Stomach smooth muscle (tissue), 2 donors: Measurements from ENCODE around the gene SEL1L3.

Experiments
- H3K27ac ChIP-seq: one replicate; pipeline ENCODE4 v1.7.0; 2013; ENCODE audit warnings: mild to moderate bottlenecking, low read length, inconsistent platforms
- H3K27me3 ChIP-seq, 2 donors: one replicate each; pipeline ENCODE4 v1.7.0; 2013; ENCODE audit warnings: low read length in 2 of 2; ENCODE audit not compliant: insufficient read depth in 2 of 2, control insufficient read depth in 1 of 2
- H3K36me3 ChIP-seq, 2 donors: one replicate each; pipeline ENCODE4 v1.7.0; 2013; ENCODE audit warnings: low read length in 2 of 2; ENCODE audit not compliant: control insufficient read depth in 2 of 2, insufficient read depth in 2 of 2
- H3K4me1 ChIP-seq: one replicate; pipeline ENCODE4 v1.7.0; 2013; ENCODE audit warnings: low read length; ENCODE audit not compliant: control insufficient read depth, insufficient read depth
- H3K4me3 ChIP-seq, 2 donors: one replicate each; pipeline ENCODE4 v1.7.0; 2013; ENCODE audit warnings: low read length in 2 of 2
- H3K9ac ChIP-seq, 2 donors: one replicate each; pipeline ENCODE4 v1.7.0; 2013; ENCODE audit warnings: low read length in 2 of 2, mild to moderate bottlenecking in 1 of 2
- H3K9me3 ChIP-seq, 2 donors: one replicate each; pipeline ENCODE4 v1.7.0; 2013; ENCODE audit warnings: low read length in 2 of 2; ENCODE audit not compliant: control insufficient read depth in 2 of 2
- donor health status: healthy.
- donor health status: Pancreatic carcinoma.

Gene SEL1L3

GRCh38 chr4:25863347-25863784, 578 bp upstream of the SEL1L3 start:
- Histone ChIP-seq H3K9ac (no peak overlapping the region), H3K27me3 (peaks cover 9 to 32% of the 10 kb centered on the region in 2 donors), H3K4me3 (peak overlapping the region; percentile 22 to 59), H3K27ac (no peak overlapping the region), H3K36me3 (no peaks in the 10 kb centered on the region), H3K9me3 (no peaks in the 10 kb centered on the region), H3K4me1 (peaks cover 4% of the 10 kb centered on the region)

- H3K27me3 ChIP-seq: peaks cover 14 to 32% of the 10 kb centered on the region in 2 donors
- peaks cover 4% of the 10 kb centered on the region for H3K4me1 ChIP-seq
- peak overlapping the region in 1 of 2 donors; percentile 39 for H3K9ac ChIP-seq
- H3K36me3 ChIP-seq: no peaks in the 10 kb centered on the region
- H3K4me3 ChIP-seq: peak overlapping the region; percentile 66 to 68
- H3K9me3 ChIP-seq: no peaks in the 10 kb centered on the region
- no peak overlapping the region for H3K27ac ChIP-seq
These were observed 807 bp downstream of the SEL1L3 start for GRCh38 chr4:25861951-25862410.

- Histone ChIP-seq H3K27ac (no peak overlapping the region), H3K4me3 (peak overlapping the region; percentile 66 to 68), H3K9me3 (no peaks in the 10 kb centered on the region), H3K4me1 (peaks cover 4% of the 10 kb centered on the region), H3K36me3 (no peaks in the 10 kb centered on the region), H3K27me3 (peaks cover 14 to 32% of the 10 kb centered on the region in 2 donors), H3K9ac (peak overlapping the region in 1 of 2 donors; percentile 39)
These were observed 1.4 kb downstream of the SEL1L3 start for GRCh38 chr4:25861280-25861950.

- Histone ChIP-seq H3K4me3 (no peak overlapping the region), H3K27ac (no peak overlapping the region), H3K27me3 (peaks cover 14 to 32% of the 10 kb centered on the region in 2 donors), H3K36me3 (no peaks in the 10 kb centered on the region), H3K9me3 (no peaks in the 10 kb centered on the region), H3K9ac (no peak overlapping the region), H3K4me1 (peaks cover 4% of the 10 kb centered on the region)
These were observed 2.1 kb downstream of the SEL1L3 start for GRCh38 chr4:25860586-25861279.

- H3K27me3 ChIP-seq: peaks cover 14 to 32% of the 10 kb centered on the region in 2 donors
- no peaks in the 10 kb centered on the region for H3K36me3 ChIP-seq
- H3K9me3 ChIP-seq: no peaks in the 10 kb centered on the region
- H3K4me3 ChIP-seq: no peak overlapping the region
- H3K27ac ChIP-seq: no peak overlapping the region
- H3K4me1 ChIP-seq: peaks cover 4% of the 10 kb centered on the region
- no peak overlapping the region for H3K9ac ChIP-seq
These were observed 3.2 kb downstream of the SEL1L3 start for GRCh38 chr4:25859429-25860148.

- Histone ChIP-seq H3K36me3 (no peaks in the 10 kb centered on the region), H3K27me3 (peaks cover 14 to 32% of the 10 kb centered on the region in 2 donors), H3K9ac (no peak overlapping the region), H3K4me1 (peaks cover 4% of the 10 kb centered on the region), H3K27ac (no peak overlapping the region), H3K4me3 (no peak overlapping the region), H3K9me3 (no peaks in the 10 kb centered on the region)
These were observed 4.9 kb downstream of the SEL1L3 start for GRCh38 chr4:25857851-25858400.

GRCh38 chr4:25857403-25857802, 5.4 kb downstream of the SEL1L3 start:
- peaks cover 14 to 32% of the 10 kb centered on the region in 2 donors for H3K27me3 ChIP-seq
- no peak overlapping the region for H3K4me3 ChIP-seq
- H3K9me3 ChIP-seq: no peaks in the 10 kb centered on the region
- H3K27ac ChIP-seq: no peak overlapping the region
- H3K9ac ChIP-seq: no peak overlapping the region
- peaks cover 4% of the 10 kb centered on the region for H3K4me1 ChIP-seq
- H3K36me3 ChIP-seq: no peaks in the 10 kb centered on the region

- H3K9me3 ChIP-seq: no peaks in the 10 kb centered on the region
- H3K4me1 ChIP-seq: peaks cover under 1% of the 10 kb centered on the region
- no peak overlapping the region for H3K4me3 ChIP-seq
- peaks cover 12 to 25% of the 10 kb centered on the region in 2 donors for H3K27me3 ChIP-seq
- no peak overlapping the region for H3K9ac ChIP-seq
- no peak overlapping the region for H3K27ac ChIP-seq
- no peaks in the 10 kb centered on the region for H3K36me3 ChIP-seq
These were observed 6.0 kb downstream of the SEL1L3 start for GRCh38 chr4:25856756-25857155.

GRCh38 chr4:25852103-25852502, 10.7 kb downstream of the SEL1L3 start:
- no peaks in the 10 kb centered on the region for H3K4me1 ChIP-seq
- H3K27me3 ChIP-seq: no peaks in the 10 kb centered on the region
- no peaks in the 10 kb centered on the region for H3K9me3 ChIP-seq
- H3K9ac ChIP-seq: no peak overlapping the region
- H3K4me3 ChIP-seq: no peak overlapping the region
- H3K36me3 ChIP-seq: no peaks in the 10 kb centered on the region
- no peak overlapping the region for H3K27ac ChIP-seq

- no peak overlapping the region for H3K9ac ChIP-seq
- no peak overlapping the region for H3K27ac ChIP-seq
- H3K9me3 ChIP-seq: no peaks in the 10 kb centered on the region
- peaks cover 0 to 5% of the 10 kb centered on the region in 2 donors for H3K27me3 ChIP-seq
- no peaks in the 10 kb centered on the region for H3K4me1 ChIP-seq
- H3K4me3 ChIP-seq: no peak overlapping the region
- H3K36me3 ChIP-seq: no peaks in the 10 kb centered on the region
These were observed 15.5 kb downstream of the SEL1L3 start for GRCh38 chr4:25847329-25847728.
